GM12878 (cell line): Measurements from ENCODE around the gene FTHL17. TPM values are rescaled to one million over a fixed set of nuclear protein-coding genes. Genes with fewer than 3 reads are reported as not detected.

ENCODE experiments used
- ATAC-seq: fragments of 200-7000 bp; cut with Tn5 transposase; 3 replicates; pipeline ENCODE4 v1.9.1; 2020; ENCODE audit warnings: mild to moderate bottlenecking, moderate library complexity
- BruUV-seq: library from RNA; stranded (reverse); fragments of 400-500 nt; replicated peaks from 2 replicates; lab custom pipeline; 2021; lab: Mats Ljungman, UMichigan
- CTCF ChIA-PET: fragments of 300-600 bp; sonication (Branson Sonifier 250); formaldehyde crosslinking; extraction: SDS; loops from one replicate; lab custom pipeline; 2021; ENCODE audit warnings: inconsistent platforms; lab: Yijun Ruan, JAX
- POLR2A ChIA-PET: fragments of 350-600 bp; formaldehyde crosslinking; extraction: SDS; loops from one replicate; lab custom pipeline; 2021; ENCODE audit warnings: inconsistent platforms; lab: Charles Lee
- RAD21 ChIA-PET: fragments of 300-600 bp; sonication (Branson Sonifier 250); formaldehyde crosslinking; loops from one replicate; lab custom pipeline; 2023; ENCODE audit warnings: antibody characterized with exemption; ENCODE audit not compliant: unreplicated experiment; lab: Charles Lee
- SMC1A ChIA-PET: fragments of 300-600 bp; sonication (Branson Sonifier 250); formaldehyde crosslinking; loops from one replicate; lab custom pipeline; 2023; ENCODE audit not compliant: unreplicated experiment, uncharacterized antibody; lab: Charles Lee
- DNase-seq: peaks from one replicate; pipeline ENCODE4 v3.0.0-alpha.2; 2011; ENCODE audit warnings: low read depth, low spot score
- FAIRE-seq: peaks from 3 replicates; lab custom pipeline; 2011; peaks lifted over from hg19 to GRCh38; lab: Jason Lieb, UNC
- H2AFZ ChIP-seq: 2 replicates; pipeline ENCODE4 v1.6.0; 2011; ENCODE audit warnings: low read depth, low read length, control low read depth; ENCODE audit not compliant: control insufficient read depth
- H3K27ac ChIP-seq: 2 replicates; pipeline ENCODE4 v1.5.1; 2011; ENCODE audit warnings: control low read depth; ENCODE audit not compliant: control insufficient read depth, insufficient read depth
- H3K27me3 ChIP-seq, 2 experiments: replicated peaks in 1 of 2; 2 replicates each; pipeline versions ENCODE4 v1.6.0 to v1.6.1; 2011; ENCODE audit warnings: low read length in 1 of 2; ENCODE audit not compliant: control insufficient read depth in 2 of 2, insufficient read depth in 2 of 2
- H3K36me3 ChIP-seq, 2 experiments: 2 replicates each; pipeline ENCODE4 v1.5.1; 2011; ENCODE audit warnings: low read length in 1 of 2; ENCODE audit not compliant: control insufficient read depth in 2 of 2, insufficient read depth in 2 of 2
- H3K4me1 ChIP-seq: 2 replicates; pipeline ENCODE4 v1.6.1; 2011; ENCODE audit warnings: mild to moderate bottlenecking, low read length, moderate library complexity, mixed read lengths; ENCODE audit not compliant: control insufficient read depth, insufficient read depth
- H3K4me2 ChIP-seq: 2 replicates; pipeline ENCODE4 v1.6.0; 2011; ENCODE audit warnings: control low read depth; ENCODE audit not compliant: control insufficient read depth, insufficient read depth
- H3K4me3 ChIP-seq: fragments of 200-600 bp; sonication (generic); 2 replicates; pipeline ENCODE4 v1.5.1; 2016
- H3K79me2 ChIP-seq: 2 replicates; pipeline ENCODE4 v1.6.0; 2011; ENCODE audit warnings: low read length; ENCODE audit not compliant: control insufficient read depth, insufficient read depth
- H3K9ac ChIP-seq: 2 replicates; pipeline ENCODE4 v1.8.0; 2011; ENCODE audit warnings: low read length, control low read depth, mixed read lengths; ENCODE audit not compliant: control insufficient read depth, insufficient read depth
- H3K9me3 ChIP-seq: replicated peaks from 3 replicates; pipeline ENCODE4 v1.5.1; 2011; ENCODE audit warnings: mild to moderate bottlenecking, low read length; ENCODE audit not compliant: control insufficient read depth, insufficient read depth
- H4K20me1 ChIP-seq: 2 replicates; pipeline ENCODE4 v1.6.0; 2011; ENCODE audit not compliant: control insufficient read depth, insufficient read depth
- BHLHE40 ChIP-seq, 2 experiments: fragments of 450-650 bp in 1 of 2; IDR thresholded peaks; 2 replicates each; pipeline ENCODE4 v1.6.1; 2011 to 2017; ENCODE audit warnings: low read depth in 2 of 2, borderline replicate concordance in 1 of 2, improper control_type of control experiment in 1 of 2, low read length in 1 of 2, mild to moderate bottlenecking in 1 of 2
- IRF4 ChIP-seq: IDR thresholded peaks from 2 replicates; pipeline ENCODE4 v1.6.1; 2011; ENCODE audit warnings: low read depth, low read length
- MEF2B ChIP-seq: fragments of 450-650 bp; IDR thresholded peaks from 2 replicates; pipeline ENCODE4 v1.6.1; 2018; ENCODE audit warnings: mild to moderate bottlenecking, moderate library complexity; ENCODE audit not compliant: partially characterized antibody, poor library complexity, severe bottlenecking
- SMC3 ChIP-seq: IDR thresholded peaks from 2 replicates; pipeline ENCODE4 v1.6.1; 2011; ENCODE audit warnings: low read length, improper control_type of control experiment, borderline replicate concordance
- SUZ12 ChIP-seq: fragments of 200-600 bp; sonication (generic); IDR thresholded peaks from one replicate; pipeline ENCODE4 v1.6.1; 2018; ENCODE audit warnings: antibody characterized with exemption, mild to moderate bottlenecking; ENCODE audit not compliant: unreplicated experiment
- TAF1 ChIP-seq: IDR thresholded peaks from 2 replicates; pipeline ENCODE4 v1.6.1; 2011; ENCODE audit warnings: mild to moderate bottlenecking, low read depth, low read length, borderline replicate concordance
- TARDBP ChIP-seq: IDR thresholded peaks from 2 replicates; pipeline ENCODE4 v1.6.1; 2016; ENCODE audit warnings: borderline replicate concordance
- YY1 ChIP-seq: IDR thresholded peaks from 2 replicates; pipeline ENCODE4 v1.6.1; 2011; ENCODE audit warnings: low read depth, mild to moderate bottlenecking, low read length
- ZNF384 ChIP-seq: IDR thresholded peaks from 2 replicates; pipeline ENCODE4 v1.6.1; 2012; ENCODE audit warnings: low read depth, mild to moderate bottlenecking, low read length, improper control_type of control experiment, borderline replicate concordance
- WGBS: methylation state at CpG from one replicate; pipeline ENCODE4 v1.1.6; 2016; ENCODE audit warnings: low lambda C conversion rate; ENCODE audit not compliant: insufficient replicate concordance, insufficient coverage; ENCODE audit errors: missing lambda C conversion rate; 5-methylcytosine and 5-hydroxymethylcytosine counted together
- in situ Hi-C: fragments of 300-500 bp; cut with MboI; formaldehyde crosslinking; loops from 9 replicates; pipeline ENCODE4 v1.14.3; 2018; ENCODE audit warnings: mixed read lengths
- intact Hi-C: fragments of 100-400 bp; cut with micrococcal nuclease; formaldehyde crosslinking; loops from one replicate; pipeline ENCODE4 v1.14.2; 2022; ENCODE audit not compliant: unreplicated experiment
- polyA plus RNA-seq, 11 experiments: library from polyadenylated mRNA; depleted of rRNA in 4 of 11; unstranded in 6 of 11; stranded (reverse) in 5 of 11; fragments of >200 nt; fragmentation: Nextera tagmentation in 4 of 11; fragmentation: Illumina TruSeq in 1 of 11; extraction: Ambion mirVana in 4 of 11; extraction: Trizol in 1 of 11; gene quantifications; 1 replicate in 1 of 11; 2 replicates in 10 of 11; pipeline versions ENCODE4 v1.2.1 to v1.2.3, GENCODE V29; 2011 to 2016; ENCODE audit warnings: inconsistent platforms in 2 of 11, missing spikeins in 2 of 11, low read depth in 1 of 11
- total RNA-seq, 4 experiments: library from RNA; depleted of rRNA in 3 of 4; stranded (reverse); fragments of >200 nt in 3 of 4; fragmentation: Illumina TruSeq in 1 of 4; extraction: Trizol in 1 of 4; gene quantifications; 2 replicates each; pipeline versions ENCODE4 v1.2.1 to v1.2.3, GENCODE V29; 2013 to 2021
- TF ChIP-seq, protein P1 (sequence below): fragments of 450-650 bp; IDR thresholded peaks from 2 replicates; pipeline ENCODE4 v1.6.1; 2017; ENCODE audit warnings: mild to moderate bottlenecking, moderate library complexity

FTHL17 gene
- total and polyA plus RNA-seq, 10 of the 15 experiments (the other 5 are each of a cell fraction or from before 2014, with no cell fraction given) = not detected

DNA sequence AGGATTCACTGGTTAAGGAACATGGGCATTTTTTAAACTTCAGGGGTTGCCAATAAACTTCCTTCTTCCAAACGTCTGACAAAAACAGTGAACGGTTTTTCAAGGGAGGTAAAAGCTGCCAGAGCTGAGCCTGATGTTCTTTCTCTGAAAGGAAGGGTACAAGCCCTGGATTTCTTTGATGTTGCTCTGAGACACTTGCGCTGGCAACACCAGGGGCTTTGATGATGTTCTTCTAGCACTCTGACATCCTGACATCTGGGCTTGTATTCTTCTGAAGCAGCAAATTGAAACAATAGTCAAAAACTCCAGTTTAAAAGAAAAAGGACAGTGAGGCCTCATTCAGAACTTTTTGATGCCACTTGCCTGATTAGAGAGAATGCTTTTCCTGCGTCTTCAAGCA, 11.8 kb downstream of the FTHL17 start:
- no peak for FAIRE-seq
- 36% methylated on average over 4 of the region's 4 CpGs for WGBS
- H3K4me2 ChIP-seq = no peak overlapping the region
- no peak overlapping the region for H3K27ac ChIP-seq
- intact Hi-C loops = loop anchor here (10.0 kb wide), 1 partner anchor 115 kb away; no protein-coding TSS in a partner anchor
- no peak for TF ChIP-seq TARDBP
- no peak for TF ChIP-seq IRF4
- TF ChIP-seq, all 136 proteins: peak for 0
- BruUV-seq = no TSS peak
- ChIA-PET POLR2A (no interaction called here), CTCF (no interaction called here), SMC1A (interaction anchor here (1.7 kb wide), 1 partner anchor 23 kb away, joined by 3 read pairs; no protein-coding TSS in a partner anchor), RAD21 (interaction anchor here (1.2 kb wide), 1 partner anchor 10 kb away, joined by 3 read pairs; no protein-coding TSS in a partner anchor)
- in situ Hi-C loops = no loop called here
- Histone ChIP-seq H3K4me1 (peaks cover 9% of the 10 kb centered on the region), H3K36me3 (no peaks in the 10 kb centered on the region), H3K79me2 (no peaks in the 10 kb centered on the region), H3K9ac (no peak overlapping the region), H3K4me3 (no peak overlapping the region), H3K27me3 (no peaks in the 10 kb centered on the region), H3K9me3 (no peaks in the 10 kb centered on the region; the same call in 2 of the 3 replicates), H2AFZ (no peak overlapping the region), H4K20me1 (no peaks in the 10 kb centered on the region)
- DNase-seq (no peak), ATAC-seq (no peak)

DNA sequence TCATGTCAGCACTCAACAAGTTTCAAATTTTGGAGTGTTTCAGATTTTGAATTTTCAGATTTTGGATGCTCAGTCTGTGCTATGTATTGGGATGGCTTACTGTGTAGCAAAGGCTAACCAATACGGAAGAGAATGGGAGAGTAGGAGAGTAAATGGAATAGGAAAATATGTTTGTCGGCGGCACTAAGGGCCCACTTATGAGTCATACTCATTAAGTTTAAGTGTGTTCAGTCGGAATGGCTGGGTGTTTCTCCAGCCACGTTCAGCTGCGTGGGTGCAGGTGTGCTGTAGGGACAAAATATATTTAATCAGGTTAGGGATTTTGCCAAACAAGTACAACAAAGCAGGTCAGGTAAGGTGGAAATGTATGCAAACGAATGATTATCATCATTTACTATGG, 13.6 kb downstream of the FTHL17 start:
- POLR2A ChIA-PET = no interaction called here
- H2AFZ ChIP-seq = no peak overlapping the region
- FAIRE-seq = no peak
- 55% methylated on average over 7 of the region's 7 CpGs for WGBS
- no peaks in the 10 kb centered on the region for H3K27me3 ChIP-seq
- no peaks in the 10 kb centered on the region for H4K20me1 ChIP-seq
- DNase-seq = no peak
- CTCF ChIA-PET = no interaction called here
- no peaks in the 10 kb centered on the region for H3K79me2 ChIP-seq
- H3K4me1 ChIP-seq = peaks cover 9% of the 10 kb centered on the region
- intact Hi-C loops = no loop called here
- BruUV-seq = no TSS peak
- H3K27ac ChIP-seq = no peak overlapping the region
- no peak for ATAC-seq
- no peaks in the 10 kb centered on the region; the same call in 2 of the 3 replicates for H3K9me3 ChIP-seq
- in situ Hi-C loops = no loop called here
- H3K36me3 ChIP-seq = no peaks in the 10 kb centered on the region
- no peak overlapping the region for H3K4me2 ChIP-seq
- SMC1A ChIA-PET = interaction anchor here (1.1 to 1.3 kb wide), 3 partner anchors 18 to 235 kb away, joined by 3 to 4 read pairs (median 4); no protein-coding TSS in a partner anchor
- H3K9ac ChIP-seq = no peak overlapping the region
- RAD21 ChIA-PET = no interaction called here
- H3K4me3 ChIP-seq = no peak overlapping the region
- TF ChIP-seq, protein P1, sequence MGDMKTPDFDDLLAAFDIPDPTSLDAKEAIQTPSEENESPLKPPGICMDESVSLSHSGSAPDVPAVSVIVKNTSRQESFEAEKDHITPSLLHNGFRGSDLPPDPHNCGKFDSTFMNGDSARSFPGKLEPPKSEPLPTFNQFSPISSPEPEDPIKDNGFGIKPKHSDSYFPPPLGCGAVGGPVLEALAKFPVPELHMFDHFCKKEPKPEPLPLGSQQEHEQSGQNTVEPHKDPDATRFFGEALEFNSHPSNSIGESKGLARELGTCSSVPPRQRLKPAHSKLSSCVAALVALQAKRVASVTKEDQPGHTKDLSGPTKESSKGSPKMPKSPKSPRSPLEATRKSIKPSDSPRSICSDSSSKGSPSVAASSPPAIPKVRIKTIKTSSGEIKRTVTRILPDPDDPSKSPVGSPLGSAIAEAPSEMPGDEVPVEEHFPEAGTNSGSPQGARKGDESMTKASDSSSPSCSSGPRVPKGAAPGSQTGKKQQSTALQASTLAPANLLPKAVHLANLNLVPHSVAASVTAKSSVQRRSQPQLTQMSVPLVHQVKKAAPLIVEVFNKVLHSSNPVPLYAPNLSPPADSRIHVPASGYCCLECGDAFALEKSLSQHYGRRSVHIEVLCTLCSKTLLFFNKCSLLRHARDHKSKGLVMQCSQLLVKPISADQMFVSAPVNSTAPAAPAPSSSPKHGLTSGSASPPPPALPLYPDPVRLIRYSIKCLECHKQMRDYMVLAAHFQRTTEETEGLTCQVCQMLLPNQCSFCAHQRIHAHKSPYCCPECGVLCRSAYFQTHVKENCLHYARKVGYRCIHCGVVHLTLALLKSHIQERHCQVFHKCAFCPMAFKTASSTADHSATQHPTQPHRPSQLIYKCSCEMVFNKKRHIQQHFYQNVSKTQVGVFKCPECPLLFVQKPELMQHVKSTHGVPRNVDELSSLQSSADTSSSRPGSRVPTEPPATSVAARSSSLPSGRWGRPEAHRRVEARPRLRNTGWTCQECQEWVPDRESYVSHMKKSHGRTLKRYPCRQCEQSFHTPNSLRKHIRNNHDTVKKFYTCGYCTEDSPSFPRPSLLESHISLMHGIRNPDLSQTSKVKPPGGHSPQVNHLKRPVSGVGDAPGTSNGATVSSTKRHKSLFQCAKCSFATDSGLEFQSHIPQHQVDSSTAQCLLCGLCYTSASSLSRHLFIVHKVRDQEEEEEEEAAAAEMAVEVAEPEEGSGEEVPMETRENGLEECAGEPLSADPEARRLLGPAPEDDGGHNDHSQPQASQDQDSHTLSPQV = no peak
- TF ChIP-seq SMC3 (no peak), TAF1 (no peak), SUZ12 (no peak), YY1 (no peak), MEF2B (no peak), ZNF384 (no peak), BHLHE40 (IDR thresholded peaks at IDR 0.05; ENCODE audit: borderline replicate concordance in 1 of 2, low read depth in 2 of 2, low read length in 1 of 2) (no peak)
